Tibial nerve (tissue), 4 donors: ENCODE data around the gene THOC6.

ENCODE experiments used
- CTCF ChIP-seq, 5 experiments: fragments of 200-600 bp in 3 of 5; fragments of 450-650 bp in 2 of 5; sonication (generic) in 3 of 5; IDR thresholded peaks; one replicate each; pipeline ENCODE4 v1.5.1; 2016 to 2019; ENCODE audit warnings: antibody characterized with exemption in 5 of 5, mild to moderate bottlenecking in 3 of 5, moderate library complexity in 2 of 5
- EP300 ChIP-seq, 2 donors: sonication (generic); formaldehyde crosslinking; IDR thresholded peaks; one replicate each; pipeline ENCODE4 v1.6.1; 2017; ENCODE audit warnings: antibody characterized with exemption in 2 of 2, mild to moderate bottlenecking in 1 of 2
- POLR2A ChIP-seq, 2 donors: fragments of 450-650 bp; IDR thresholded peaks; one replicate each; pipeline ENCODE4 v1.6.1; 2017; ENCODE audit warnings: antibody characterized with exemption in 2 of 2, mild to moderate bottlenecking in 2 of 2, moderate library complexity in 2 of 2

DNA sequence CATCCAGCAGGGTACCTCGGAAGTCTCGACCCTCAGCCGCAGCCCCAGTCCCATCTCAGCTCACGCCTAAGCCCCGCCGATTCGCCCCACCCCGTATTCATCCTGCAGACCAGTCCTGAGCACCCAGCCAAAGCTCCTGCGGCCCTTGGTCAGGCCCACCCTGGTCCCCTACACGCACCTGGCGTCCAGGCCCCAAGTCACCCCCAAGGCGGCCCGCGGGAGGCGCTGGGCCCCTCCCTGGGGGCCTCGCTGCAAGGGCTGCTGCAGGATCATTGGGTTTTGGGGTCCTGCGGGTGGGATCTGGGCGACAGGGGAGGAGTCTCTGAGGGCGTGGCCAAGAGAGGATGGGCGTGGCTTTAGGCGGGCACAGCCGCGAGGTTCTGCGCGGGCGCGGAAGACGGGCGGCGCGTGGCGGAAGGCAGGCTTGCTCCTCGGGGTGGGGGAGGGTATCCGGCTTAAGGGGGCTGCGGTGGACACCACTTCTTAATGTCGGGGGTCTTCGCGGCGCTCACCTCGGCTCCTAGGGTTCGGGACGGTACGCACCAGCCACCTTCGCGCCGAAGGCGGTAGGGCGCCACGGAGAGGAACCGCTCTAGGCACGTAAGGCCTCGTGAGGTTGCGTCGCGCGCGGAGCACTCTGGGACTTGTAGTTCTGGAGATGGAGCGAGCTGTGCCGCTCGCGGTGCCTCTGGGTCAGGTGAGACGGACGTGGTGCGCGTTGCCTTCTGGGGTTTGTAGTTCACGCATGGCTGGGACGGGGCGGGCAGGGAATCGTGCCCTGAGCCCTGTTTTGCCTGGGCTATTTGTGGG, at the start of gene THOC6, which contains the start of gene HCFC1R1:
- peak in 1 of 2 donors; percentile 66 for TF ChIP-seq POLR2A (IDR thresholded peaks at IDR 0.05)
- peak in 1 of 5 experiments; percentile 29 for TF ChIP-seq CTCF (IDR thresholded peaks at IDR 0.05)
- peak; percentile 87 to 90 for TF ChIP-seq EP300 (IDR thresholded peaks at IDR 0.05)
